HFF-Myc (cell line): ENCODE data around the gene EVI2B.
A peak's percentile ranks its signal among the peaks of the same experiment; 100 is the strongest.

Experiments used
- DNase-seq: peaks from one replicate; pipeline ENCODE4 v3.0.0-alpha.2; 2011; ENCODE audit warnings: low read depth; ENCODE audit errors: extremely low read depth
- H3K4me3 ChIP-seq: replicated peaks from 2 replicates; pipeline ENCODE4 v1.5.1; 2011; ENCODE audit warnings: low read depth, mild to moderate bottlenecking, control low read depth, low read length
- TF ChIP-seq, protein P1 (sequence below): IDR thresholded peaks from 2 replicates; pipeline ENCODE4 v1.5.1; 2012; ENCODE audit warnings: mild to moderate bottlenecking, low read depth, low read length, control low read depth; ENCODE audit errors: missing control alignments

The EVI2B gene

DNA sequence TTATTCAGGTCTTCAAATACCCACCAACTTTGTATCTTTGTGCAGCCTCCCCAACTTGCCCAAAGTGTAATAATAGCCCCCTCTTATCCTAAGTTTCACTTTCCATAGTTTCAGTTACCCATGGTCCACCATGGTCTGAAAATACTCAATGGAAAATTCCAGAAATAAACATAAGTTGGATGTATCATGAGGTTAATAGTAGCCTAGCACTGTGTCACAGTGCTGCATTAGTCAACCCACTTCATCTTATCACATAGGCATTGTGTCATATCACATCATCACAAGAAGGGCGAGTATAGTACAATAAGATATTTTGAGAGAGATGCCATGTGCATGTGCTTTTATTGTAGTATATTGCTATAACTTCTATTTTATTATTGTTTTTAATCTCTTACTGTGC is 38.7 kb downstream of the EVI2B start:
- TF ChIP-seq, protein P1, sequence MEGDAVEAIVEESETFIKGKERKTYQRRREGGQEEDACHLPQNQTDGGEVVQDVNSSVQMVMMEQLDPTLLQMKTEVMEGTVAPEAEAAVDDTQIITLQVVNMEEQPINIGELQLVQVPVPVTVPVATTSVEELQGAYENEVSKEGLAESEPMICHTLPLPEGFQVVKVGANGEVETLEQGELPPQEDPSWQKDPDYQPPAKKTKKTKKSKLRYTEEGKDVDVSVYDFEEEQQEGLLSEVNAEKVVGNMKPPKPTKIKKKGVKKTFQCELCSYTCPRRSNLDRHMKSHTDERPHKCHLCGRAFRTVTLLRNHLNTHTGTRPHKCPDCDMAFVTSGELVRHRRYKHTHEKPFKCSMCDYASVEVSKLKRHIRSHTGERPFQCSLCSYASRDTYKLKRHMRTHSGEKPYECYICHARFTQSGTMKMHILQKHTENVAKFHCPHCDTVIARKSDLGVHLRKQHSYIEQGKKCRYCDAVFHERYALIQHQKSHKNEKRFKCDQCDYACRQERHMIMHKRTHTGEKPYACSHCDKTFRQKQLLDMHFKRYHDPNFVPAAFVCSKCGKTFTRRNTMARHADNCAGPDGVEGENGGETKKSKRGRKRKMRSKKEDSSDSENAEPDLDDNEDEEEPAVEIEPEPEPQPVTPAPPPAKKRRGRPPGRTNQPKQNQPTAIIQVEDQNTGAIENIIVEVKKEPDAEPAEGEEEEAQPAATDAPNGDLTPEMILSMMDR = no peak
- no peak overlapping the region for H3K4me3 ChIP-seq
- no peak for DNase-seq

DNA sequence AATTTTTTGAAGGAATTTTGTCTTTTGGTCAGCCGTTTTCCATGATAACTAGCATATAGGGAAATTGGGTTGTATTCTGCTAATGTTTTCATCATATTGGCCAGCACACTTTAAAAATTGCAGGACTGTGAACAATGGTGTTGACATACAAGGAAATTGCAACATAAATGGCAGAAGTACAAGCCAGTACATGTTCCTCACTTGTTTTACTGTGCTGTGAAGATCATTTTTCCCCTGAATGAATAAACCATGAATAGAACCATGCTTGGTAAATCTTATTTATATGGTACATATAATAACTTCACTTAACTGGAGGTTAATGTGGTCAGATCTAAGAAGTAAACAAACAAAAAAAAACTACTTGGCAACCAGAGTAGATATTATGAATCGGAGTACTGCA is 39.6 kb downstream of the EVI2B start:
- no peak for DNase-seq
- no peak overlapping the region for H3K4me3 ChIP-seq
- TF ChIP-seq, protein P1 = no peak

DNA sequence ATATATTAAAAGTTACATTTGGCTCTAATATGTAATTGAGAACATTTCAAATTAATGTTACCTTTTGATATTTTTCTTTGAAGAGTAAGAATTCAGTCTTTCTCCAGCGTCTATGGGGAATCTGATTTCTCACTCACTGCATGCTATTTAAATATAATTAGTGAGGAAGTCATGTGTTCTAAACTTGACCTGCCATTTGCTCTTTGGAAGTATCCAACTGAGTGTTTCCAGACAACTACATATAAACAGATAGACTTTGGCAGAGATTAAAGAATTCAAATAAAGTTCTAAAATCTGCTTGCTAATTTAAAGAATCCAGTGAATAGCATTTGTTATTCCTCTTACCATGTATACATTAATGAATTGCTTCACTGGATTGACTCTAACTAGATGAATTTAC is 40.3 kb downstream of the EVI2B start:
- H3K4me3 ChIP-seq = no peak overlapping the region
- TF ChIP-seq, protein P1 = no peak
- DNase-seq = no peak

DNA sequence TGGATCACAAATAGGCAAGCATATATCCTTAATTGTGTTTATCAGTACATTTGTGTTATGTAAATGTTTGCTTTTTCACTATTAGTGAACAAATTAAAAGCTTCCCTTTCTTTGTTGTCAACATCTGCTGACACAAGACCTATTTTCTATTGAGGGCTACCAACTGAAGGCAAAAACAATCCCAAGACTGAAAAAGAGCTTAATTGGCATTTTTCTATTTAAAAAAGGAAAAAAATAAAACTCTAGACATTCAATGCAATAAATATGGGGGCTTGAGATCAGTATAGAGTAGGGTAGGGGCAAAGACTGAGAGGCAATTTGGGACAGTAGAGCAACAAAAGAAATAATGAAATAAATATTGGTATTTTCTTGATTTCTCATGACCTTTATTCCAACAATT is 41.1 kb downstream of the EVI2B start:
- TF ChIP-seq, protein P1 = no peak
- H3K4me3 ChIP-seq = no peak overlapping the region

DNA sequence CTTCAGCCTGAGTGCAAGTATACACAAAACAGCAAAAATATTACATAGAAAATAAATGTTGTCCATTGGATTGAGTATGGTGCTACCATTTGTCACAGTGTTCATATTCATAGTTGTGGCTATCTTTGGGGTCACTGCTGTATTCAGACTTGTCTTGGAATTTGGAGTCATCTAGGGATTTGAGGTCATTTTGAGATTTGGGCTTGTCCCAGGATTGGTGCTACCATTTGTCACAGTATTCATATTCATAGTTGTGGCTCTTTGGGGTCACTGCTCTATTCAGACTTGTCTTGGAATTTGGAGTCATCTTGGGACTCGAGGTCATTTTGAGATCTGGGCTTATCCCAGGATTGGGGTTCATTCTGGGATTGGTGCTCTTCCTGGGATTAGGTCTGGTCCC is 41.6 kb downstream of the EVI2B start:
- no peak for DNase-seq
- TF ChIP-seq, protein P1 = no peak
- no peak overlapping the region for H3K4me3 ChIP-seq

More for the DNA sequence above, 41.1 kb downstream of the EVI2B start:
- DNase-seq = no peak

DNA sequence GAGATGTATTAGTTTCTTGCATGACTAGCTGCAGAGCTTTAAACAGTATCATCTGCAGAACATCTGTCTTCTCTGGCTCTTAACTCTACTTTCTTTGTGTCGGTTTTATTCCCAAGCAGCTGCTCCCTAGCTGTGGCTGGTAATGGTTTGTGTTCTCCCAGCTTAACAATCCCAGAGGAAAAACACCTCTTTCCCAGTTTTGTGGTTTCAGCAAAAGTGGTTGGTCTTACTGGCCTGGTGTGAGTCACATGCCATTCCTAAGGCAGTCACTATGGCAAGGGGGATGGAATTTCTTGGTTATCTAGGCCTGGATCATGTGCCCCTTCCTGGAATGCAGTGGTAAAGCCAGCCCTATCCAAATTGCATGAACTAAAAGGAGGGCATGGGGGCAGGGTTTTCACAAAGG is 44.3 kb downstream of the EVI2B start:
- TF ChIP-seq, protein P1 = no peak
- no peak overlapping the region for H3K4me3 ChIP-seq
- peak; percentile 99 for DNase-seq

DNA sequence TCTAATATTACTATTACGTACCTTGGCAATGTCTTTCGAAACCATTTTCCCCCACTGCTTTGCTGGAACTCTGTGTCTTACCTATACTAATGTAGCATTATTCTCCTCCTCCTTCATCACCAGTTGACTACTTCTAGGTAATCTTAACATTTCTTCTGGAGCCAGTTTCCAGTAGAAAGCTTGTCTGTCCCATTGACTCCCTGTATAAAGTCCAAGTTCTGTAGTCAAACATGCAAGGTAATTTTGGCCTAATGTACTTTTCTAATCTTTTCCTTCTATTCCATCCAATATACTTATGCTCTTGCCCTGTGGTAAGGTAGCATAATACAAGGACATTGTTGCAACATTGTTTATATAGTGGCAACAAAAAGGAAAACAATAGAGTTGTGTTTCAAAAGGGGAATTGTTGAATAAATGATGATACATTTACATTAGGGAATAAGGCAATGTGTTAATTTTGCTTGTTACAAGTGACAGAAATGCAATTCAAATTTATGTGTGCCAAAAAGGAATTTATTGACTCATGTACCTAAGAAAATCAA is 44.7 kb downstream of the EVI2B start:
- H3K4me3 ChIP-seq = no peak overlapping the region
- TF ChIP-seq, protein P1 = no peak
- DNase-seq = no peak
